SJSA1 (cell line): ENCODE measurements around the gene NANOS3. TPM values are rescaled to one million over a fixed set of nuclear protein-coding genes. Genes with fewer than 3 reads are reported as not detected.
A peak's percentile ranks its signal among the peaks of the same experiment; 100 is the strongest.

Source experiments
- DNase-seq, 2 experiments: peaks; one replicate each; pipeline ENCODE4 v3.0.0-alpha.2; 2015 to 2020; ENCODE audit warnings: low spot score in 2 of 2, low read depth in 1 of 2
- H3K27ac ChIP-seq: fragments of 250-450 bp; sonication (Bioruptor Pico); 2 replicates; pipeline ENCODE4 v1.5.1; 2020; ENCODE audit warnings: mild to moderate bottlenecking, moderate library complexity
- H3K27me3 ChIP-seq: fragments of 250-450 bp; sonication (Bioruptor Pico); replicated peaks from 2 replicates; pipeline ENCODE4 v1.5.1; 2020; ENCODE audit warnings: mild to moderate bottlenecking, moderate library complexity
- H3K36me3 ChIP-seq: fragments of 250-450 bp; sonication (Bioruptor Pico); 2 replicates; pipeline ENCODE4 v1.5.1; 2020; ENCODE audit warnings: mild to moderate bottlenecking
- H3K4me1 ChIP-seq: fragments of 250-450 bp; sonication (Bioruptor Pico); replicated peaks from 2 replicates; pipeline ENCODE4 v1.6.1; 2021; ENCODE audit warnings: mild to moderate bottlenecking
- H3K4me3 ChIP-seq: fragments of 250-450 bp; sonication (Bioruptor Pico); 2 replicates; pipeline ENCODE4 v1.5.1; 2020; ENCODE audit warnings: mild to moderate bottlenecking
- H3K9me3 ChIP-seq: fragments of 250-450 bp; sonication (Bioruptor Pico); replicated peaks from 2 replicates; pipeline ENCODE4 v1.5.1; 2020; ENCODE audit warnings: mild to moderate bottlenecking
- total RNA-seq: library from RNA; depleted of rRNA; stranded (reverse); fragments of >200 nt; shearing (Covaris generic); gene quantifications from 2 replicates; pipeline ENCODE4 v1.2.3, GENCODE V29; 2014

Gene NANOS3
- total RNA-seq, 1 experiment from 2014 or later, result 0.50 TPM

DNA sequence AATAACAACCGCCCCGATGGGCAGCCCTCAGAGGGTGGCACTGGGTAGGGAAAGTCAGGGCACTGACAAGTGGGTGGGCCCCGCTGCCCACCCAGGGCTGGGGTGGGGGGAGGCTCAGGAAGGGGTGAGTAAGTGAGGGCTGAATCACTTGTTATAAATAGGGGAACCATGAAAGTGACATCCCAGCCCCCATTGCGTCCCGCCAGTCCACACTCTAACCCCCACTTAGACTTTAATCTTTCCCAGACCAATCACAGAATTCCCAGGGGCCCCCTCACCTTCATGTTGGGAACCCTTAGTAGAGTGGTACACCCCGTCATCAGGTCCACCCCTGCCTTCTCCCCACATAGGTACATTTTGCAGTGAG is 37.0 kb upstream of the NANOS3 start:
- Histone ChIP-seq H3K27me3 (no peaks in the 10 kb centered on the region), H3K4me3 (peak overlapping the region; percentile 92), H3K4me1 (peaks cover 76% of the 10 kb centered on the region), H3K9me3 (no peaks in the 10 kb centered on the region; the same call in 1 of the 2 replicates), H3K36me3 (peaks cover 74% of the 10 kb centered on the region), H3K27ac (peak overlapping the region; percentile 99)
- peak in 1 of 2 experiments; percentile 96 for DNase-seq

DNA sequence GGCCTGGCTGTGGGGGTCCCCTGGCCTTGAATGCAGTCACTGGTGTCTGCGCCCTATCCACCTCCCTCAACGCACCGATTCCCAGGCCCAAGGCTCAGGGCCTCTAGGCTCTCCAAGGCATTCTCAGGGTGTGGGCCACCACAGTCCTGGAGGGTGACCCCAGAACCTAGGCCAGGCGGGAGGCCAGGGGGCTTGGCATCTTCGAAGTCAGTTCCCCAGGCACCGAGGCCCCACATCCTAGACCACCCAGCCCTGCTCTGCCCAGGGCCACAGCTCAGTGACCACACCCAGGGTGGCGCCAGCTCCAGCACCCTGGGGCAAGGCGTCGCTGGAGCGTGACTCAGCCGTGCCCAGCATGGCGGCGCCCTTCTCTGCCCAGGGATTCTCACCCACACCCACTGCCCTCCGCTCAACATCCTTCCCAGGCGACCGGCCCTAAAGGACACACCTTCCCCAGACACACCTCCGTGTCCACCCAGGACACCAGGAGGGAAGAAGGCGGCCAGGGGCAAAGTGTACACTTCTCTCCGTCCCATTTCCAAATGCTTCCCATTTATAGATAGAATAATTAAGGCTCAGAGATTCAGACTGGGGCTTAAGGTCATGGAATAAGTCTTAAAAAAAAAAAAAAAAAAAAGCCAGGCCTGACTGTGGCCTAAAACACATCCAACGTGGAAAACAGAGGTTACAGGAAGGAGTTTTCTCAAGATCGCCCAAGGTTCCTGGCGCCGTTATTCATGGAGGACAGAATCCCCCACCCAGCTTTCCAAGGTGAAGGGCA is 36.4 kb upstream of the NANOS3 start:
- Histone ChIP-seq H3K27me3 (no peaks in the 10 kb centered on the region), H3K4me1 (peaks cover 72% of the 10 kb centered on the region), H3K27ac (peak overlapping the region; percentile 99), H3K36me3 (peaks cover 68% of the 10 kb centered on the region), H3K9me3 (no peaks in the 10 kb centered on the region; the same call in 1 of the 2 replicates), H3K4me3 (peak overlapping the region; percentile 92)
- DNase-seq, result peak; percentile 94 to 95

- peak overlapping the region; percentile 92 for H3K4me3 ChIP-seq
- peaks cover 60% of the 10 kb centered on the region for H3K36me3 ChIP-seq
- no peaks in the 10 kb centered on the region for H3K27me3 ChIP-seq
- peaks cover 72% of the 10 kb centered on the region for H3K4me1 ChIP-seq
- peak overlapping the region; percentile 99 for H3K27ac ChIP-seq
- no peaks in the 10 kb centered on the region; the same call in 1 of the 2 replicates for H3K9me3 ChIP-seq
- DNase-seq, result peak; percentile 73 to 78
Measured at GRCh38 chr19:13841086-13841961, 35.6 kb upstream of the NANOS3 start.

DNA sequence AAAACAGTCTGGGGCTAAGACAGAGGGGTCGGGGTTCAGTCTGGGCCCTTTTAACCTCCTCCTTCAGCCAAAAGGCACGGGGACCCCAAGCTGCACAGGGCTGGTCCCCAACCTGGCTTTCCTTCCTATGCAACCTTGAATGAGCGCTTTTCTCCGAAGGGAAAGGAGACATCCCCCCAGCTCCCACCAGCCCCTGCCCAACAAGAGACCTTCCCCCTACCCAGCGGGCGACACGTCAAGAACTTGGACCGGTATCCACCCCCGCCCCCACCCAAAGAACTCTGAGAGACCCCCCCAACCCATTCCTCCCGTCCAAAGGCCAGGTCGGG is 35.0 kb upstream of the NANOS3 start:
- H3K27ac ChIP-seq, result peak overlapping the region; percentile 99
- peaks cover 54% of the 10 kb centered on the region for H3K36me3 ChIP-seq
- peak overlapping the region; percentile 92 for H3K4me3 ChIP-seq
- H3K9me3 ChIP-seq, result no peaks in the 10 kb centered on the region; the same call in 1 of the 2 replicates
- peaks cover 72% of the 10 kb centered on the region for H3K4me1 ChIP-seq
- no peak for DNase-seq
- H3K27me3 ChIP-seq, result no peaks in the 10 kb centered on the region

- H3K9me3 ChIP-seq, result no peaks in the 10 kb centered on the region; the same call in 1 of the 2 replicates
- no peaks in the 10 kb centered on the region for H3K27me3 ChIP-seq
- DNase-seq, result peak; percentile 81 to 84
- H3K36me3 ChIP-seq, result peaks cover 48% of the 10 kb centered on the region
- H3K27ac ChIP-seq, result peak overlapping the region; percentile 99
- H3K4me1 ChIP-seq, result peaks cover 72% of the 10 kb centered on the region
- peak overlapping the region; percentile 92 for H3K4me3 ChIP-seq
Measured at GRCh38 chr19:13842291-13843103, 34.4 kb upstream of the NANOS3 start.

DNA sequence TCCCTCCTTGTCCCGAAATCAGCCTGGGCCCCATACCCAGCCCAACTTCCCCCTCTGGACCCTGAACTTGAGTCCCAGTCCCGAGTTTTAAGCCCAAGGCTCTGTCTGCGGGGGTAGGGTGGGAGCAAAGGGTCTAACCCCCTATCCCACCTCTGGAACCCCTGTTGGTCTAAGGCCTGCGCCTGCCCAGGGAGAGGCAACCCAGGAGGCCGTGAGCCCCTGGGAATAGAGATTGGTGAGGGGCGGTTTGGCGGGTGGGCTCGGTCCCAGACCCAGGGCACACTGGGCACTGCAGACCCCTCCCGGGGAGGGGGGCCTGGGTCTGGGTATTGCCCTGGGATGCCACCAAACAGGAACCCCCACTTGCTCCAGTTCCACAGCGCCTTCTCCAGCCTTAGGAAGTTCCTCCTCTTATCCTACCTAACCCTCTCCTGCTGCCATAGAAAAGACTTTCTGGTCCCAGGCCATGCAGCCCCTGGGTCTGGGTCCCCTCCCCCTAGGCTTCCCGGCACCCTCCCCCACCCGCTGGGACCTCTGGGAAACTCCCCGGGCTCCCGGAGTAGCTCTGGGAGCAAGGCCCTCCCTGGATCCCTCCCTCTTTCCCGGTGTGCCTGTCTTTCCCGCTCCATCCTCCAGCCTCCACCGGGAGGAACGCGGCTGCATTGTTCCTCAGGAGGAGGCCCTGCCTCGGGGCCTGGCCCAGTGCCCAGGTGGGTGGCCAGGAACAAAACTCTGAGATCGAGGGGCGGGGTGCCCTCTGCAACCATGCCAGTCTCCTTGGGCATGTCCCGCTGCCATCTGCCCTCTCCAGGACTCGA is 33.6 kb upstream of the NANOS3 start:
- H3K27ac ChIP-seq, result peak overlapping the region; percentile 99
- no peaks in the 10 kb centered on the region; the same call in 1 of the 2 replicates for H3K9me3 ChIP-seq
- H3K36me3 ChIP-seq, result peaks cover 41% of the 10 kb centered on the region
- H3K4me3 ChIP-seq, result peak overlapping the region; percentile 92
- peaks cover 71% of the 10 kb centered on the region for H3K4me1 ChIP-seq
- DNase-seq, result peak; percentile 77 to 92
- H3K27me3 ChIP-seq, result no peaks in the 10 kb centered on the region

GRCh38 chr19:13844130-13844631 is 32.8 kb upstream of the NANOS3 start:
- H3K4me3 ChIP-seq, result no peak overlapping the region
- H3K9me3 ChIP-seq, result no peaks in the 10 kb centered on the region; the same call in 1 of the 2 replicates
- no peak for DNase-seq
- H3K27ac ChIP-seq, result peak overlapping the region; percentile 99
- peaks cover 33% of the 10 kb centered on the region for H3K36me3 ChIP-seq
- no peaks in the 10 kb centered on the region for H3K27me3 ChIP-seq
- peaks cover 62% of the 10 kb centered on the region for H3K4me1 ChIP-seq

- Histone ChIP-seq H3K27me3 (no peaks in the 10 kb centered on the region), H3K4me1 (peaks cover 61% of the 10 kb centered on the region), H3K36me3 (peaks cover 7% of the 10 kb centered on the region), H3K4me3 (peak overlapping the region; percentile 37), H3K27ac (peak overlapping the region; percentile 100), H3K9me3 (no peaks in the 10 kb centered on the region)
- peak; percentile 99 for DNase-seq
Measured at GRCh38 chr19:13846557-13847406, 30.2 kb upstream of the NANOS3 start.

DNA sequence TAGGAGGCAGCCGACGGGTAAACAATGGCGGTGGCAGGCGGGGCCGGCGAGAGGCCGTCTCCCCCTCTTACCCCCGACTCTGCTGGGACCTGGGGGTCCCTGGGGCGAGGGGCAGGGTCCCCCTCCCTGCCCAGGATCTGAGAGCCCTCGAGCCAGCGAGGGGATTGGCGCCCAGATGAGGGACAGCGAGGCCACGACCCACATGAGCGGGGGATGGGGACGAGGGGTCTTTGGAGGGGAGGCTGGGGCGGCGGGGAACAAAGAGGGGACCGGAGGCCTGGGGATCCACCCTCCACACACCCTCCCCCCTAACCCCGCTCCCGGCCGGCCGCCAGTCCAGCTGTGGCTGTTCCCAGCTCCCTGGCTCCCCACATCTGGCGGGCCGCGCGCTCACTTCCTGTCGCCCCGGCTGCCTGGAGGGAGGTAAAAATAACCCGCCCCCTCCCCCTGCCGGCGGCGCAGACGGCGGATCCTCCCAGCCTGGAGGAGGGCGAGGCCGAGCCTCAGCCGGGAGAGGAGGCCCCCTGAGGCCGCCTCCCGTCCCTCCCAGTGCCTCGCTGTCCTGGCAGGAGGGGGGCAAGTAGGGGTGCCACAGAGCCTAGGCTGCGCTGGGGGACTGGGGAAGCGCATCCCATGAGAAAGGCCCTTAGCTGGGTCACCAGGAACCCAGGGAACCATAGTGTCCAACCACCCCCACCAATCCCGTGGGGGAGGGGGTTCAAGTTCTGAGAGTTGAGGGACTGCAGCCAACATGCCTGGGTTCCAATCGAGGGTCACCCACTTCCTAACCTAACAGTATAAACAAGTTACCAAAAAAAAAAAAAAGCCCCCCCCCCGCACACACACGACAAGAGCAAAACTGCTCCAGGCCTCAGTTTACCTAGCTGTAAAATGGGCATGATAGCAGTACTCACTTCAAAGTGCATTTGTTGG is 29.3 kb upstream of the NANOS3 start:
- H3K27ac ChIP-seq, result peak overlapping the region; percentile 100
- H3K4me3 ChIP-seq, result peak overlapping the region; percentile 37
- H3K36me3 ChIP-seq, result no peaks in the 10 kb centered on the region
- H3K27me3 ChIP-seq, result no peaks in the 10 kb centered on the region
- peak; percentile 98 for DNase-seq
- no peaks in the 10 kb centered on the region for H3K9me3 ChIP-seq
- H3K4me1 ChIP-seq, result peaks cover 70% of the 10 kb centered on the region

DNA sequence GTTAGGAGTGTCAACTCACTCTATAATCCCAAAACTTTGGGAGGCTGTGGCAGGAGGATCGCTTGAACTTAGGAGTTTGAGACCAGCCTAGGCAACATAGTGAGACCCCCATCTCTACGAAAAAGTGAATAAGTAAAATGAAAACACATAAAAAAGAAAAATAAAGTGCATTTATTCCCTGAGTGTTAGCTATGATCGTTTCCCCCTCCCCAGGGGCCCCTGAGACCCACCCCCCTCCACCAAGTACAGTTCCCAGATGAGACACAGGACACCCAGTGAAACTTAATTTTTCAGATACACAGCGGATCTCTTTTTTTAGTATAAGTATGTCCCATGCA is 28.6 kb upstream of the NANOS3 start:
- H3K27me3 ChIP-seq, result no peaks in the 10 kb centered on the region
- peak overlapping the region; percentile 100 for H3K27ac ChIP-seq
- peaks cover 70% of the 10 kb centered on the region for H3K4me1 ChIP-seq
- H3K4me3 ChIP-seq, result no peak overlapping the region
- H3K9me3 ChIP-seq, result no peaks in the 10 kb centered on the region
- no peak for DNase-seq
- H3K36me3 ChIP-seq, result no peaks in the 10 kb centered on the region
